Loucy (cell line): ENCODE results near the gene SPAG7.

ENCODE experiments used
- H2AFZ ChIP-seq: fragments of 200-600 bp; sonication (generic); 2 replicates; pipeline ENCODE4 v1.6.0; 2016; ENCODE audit warnings: antibody characterized with exemption, mild to moderate bottlenecking, low read length, moderate library complexity
- H3F3A ChIP-seq: fragments of 200-600 bp; 2 replicates; pipeline ENCODE4 v1.6.0; 2016; ENCODE audit warnings: antibody characterized with exemption, low read depth, mild to moderate bottlenecking
- H3K27me3 ChIP-seq: fragments of 200-600 bp; sonication (generic); 2 replicates; pipeline ENCODE4 v1.6.1; 2014; ENCODE audit warnings: low read length, mild to moderate bottlenecking; ENCODE audit not compliant: insufficient read depth, poor library complexity, severe bottlenecking
- H3K36me3 ChIP-seq: fragments of 200-600 bp; sonication (generic); 2 replicates; pipeline ENCODE4 v1.6.1; 2016; ENCODE audit warnings: low read length; ENCODE audit not compliant: insufficient read depth
- H3K4me1 ChIP-seq: fragments of 200-600 bp; sonication (generic); 2 replicates; pipeline ENCODE4 v1.5.1; 2014; ENCODE audit warnings: low read length, mild to moderate bottlenecking; ENCODE audit not compliant: insufficient read depth, poor library complexity, severe bottlenecking
- H3K4me2 ChIP-seq: fragments of 200-600 bp; sonication (generic); 2 replicates; pipeline ENCODE4 v1.6.0; 2014; ENCODE audit warnings: antibody characterized with exemption, low read length, low read depth, mild to moderate bottlenecking; ENCODE audit not compliant: poor library complexity, severe bottlenecking
- H3K4me3 ChIP-seq: fragments of 200-600 bp; sonication (generic); 2 replicates; pipeline ENCODE4 v1.5.1; 2014; ENCODE audit warnings: low read length, mild to moderate bottlenecking, mixed read lengths; ENCODE audit not compliant: poor library complexity, severe bottlenecking
- H3K79me2 ChIP-seq: fragments of 200-600 bp; sonication (generic); 2 replicates; pipeline ENCODE4 v1.6.1; 2014; ENCODE audit warnings: low read length; ENCODE audit not compliant: insufficient read depth
- H3K9ac ChIP-seq: fragments of 200-600 bp; sonication (generic); 2 replicates; pipeline ENCODE4 v1.6.0; 2014; ENCODE audit warnings: mild to moderate bottlenecking, low read depth, low read length, moderate library complexity; ENCODE audit not compliant: poor library complexity, severe bottlenecking
- H3K9me2 ChIP-seq: fragments of 200-600 bp; sonication (generic); replicated peaks from 2 replicates; pipeline ENCODE4 v1.6.1; 2016; ENCODE audit warnings: low read depth, low read length, mixed read lengths
- H3K9me3 ChIP-seq: fragments of 200-600 bp; sonication (generic); 2 replicates; pipeline ENCODE4 v1.6.1; 2014; ENCODE audit warnings: mild to moderate bottlenecking, antibody characterized with exemption, low read length, low read depth; ENCODE audit not compliant: insufficient read depth
- H4K20me1 ChIP-seq: fragments of 200-600 bp; sonication (generic); 2 replicates; pipeline ENCODE4 v1.6.0; 2014; ENCODE audit warnings: antibody characterized with exemption, low read length, mild to moderate bottlenecking; ENCODE audit not compliant: insufficient read depth, poor library complexity, severe bottlenecking
- EZH2phosphoT487 ChIP-seq: fragments of 200-600 bp; IDR thresholded peaks from 2 replicates; pipeline ENCODE4 v1.6.1; 2018; ENCODE audit warnings: antibody characterized with exemption, mild to moderate bottlenecking, moderate library complexity, borderline replicate concordance
- TF ChIP-seq, protein P1 (sequence below): fragments of 200-600 bp; sonication (generic); conservative IDR thresholded peaks from 2 replicates; pipeline ENCODE4 v1.5.1; 2014; ENCODE audit warnings: mild to moderate bottlenecking, antibody characterized with exemption, low read length

The SPAG7 gene, protein sequence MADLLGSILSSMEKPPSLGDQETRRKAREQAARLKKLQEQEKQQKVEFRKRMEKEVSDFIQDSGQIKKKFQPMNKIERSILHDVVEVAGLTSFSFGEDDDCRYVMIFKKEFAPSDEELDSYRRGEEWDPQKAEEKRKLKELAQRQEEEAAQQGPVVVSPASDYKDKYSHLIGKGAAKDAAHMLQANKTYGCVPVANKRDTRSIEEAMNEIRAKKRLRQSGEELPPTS

GRCh38 chr17:4967539-4968485, at the start of gene SPAG7:
Gene SPAG7, minus strand, starts transcription at chr17:4967817. Its CDS starts 13 bp downstream, at chr17:4967804.
- no peaks in the 10 kb centered on the region for H3F3A ChIP-seq
- peak within 1 kb of the TSS; percentile 99 for H2AFZ ChIP-seq

DNA sequence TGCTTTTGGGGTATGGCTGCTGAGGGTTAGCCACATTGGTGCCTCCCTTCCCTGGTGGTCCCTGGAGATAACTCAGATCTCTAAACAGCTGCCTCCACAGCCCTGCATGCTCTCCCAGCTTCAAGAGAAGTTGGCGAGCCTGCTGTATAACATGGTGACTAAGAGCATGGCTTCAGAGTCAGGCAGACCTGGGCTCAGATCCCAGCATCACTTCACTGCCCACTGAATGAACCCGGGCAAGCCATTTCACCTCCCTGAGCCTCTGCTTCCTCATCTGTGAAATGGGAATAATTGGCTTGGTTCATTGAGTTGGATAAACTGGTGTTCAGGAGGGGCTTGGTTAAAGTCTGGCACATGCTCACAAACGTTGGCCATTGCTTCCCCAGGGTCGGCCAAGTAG, 46.7 kb upstream of the SPAG7 start:
- 0 out of 2 replicates have a peak, but pooled peaks cover 4% of the 10 kb centered on the region for H3K36me3 ChIP-seq

More at GRCh38 chr17:4967539-4968485, at the start of gene SPAG7:
- no peaks in the 10 kb centered on the region for H3K9me2 ChIP-seq
- H3K9ac ChIP-seq: peak within 1 kb of the TSS; percentile 100
- H3K27me3 ChIP-seq: no peaks in the 10 kb centered on the region
- H3K9me3 ChIP-seq: no peaks in the 10 kb centered on the region
- peak within 1 kb of the TSS; percentile 100 for H3K4me3 ChIP-seq
- peak within 1 kb of the TSS; percentile 100 for H3K4me2 ChIP-seq
- TF ChIP-seq EZH2phosphoT487: no peak
- TF ChIP-seq, protein P1, sequence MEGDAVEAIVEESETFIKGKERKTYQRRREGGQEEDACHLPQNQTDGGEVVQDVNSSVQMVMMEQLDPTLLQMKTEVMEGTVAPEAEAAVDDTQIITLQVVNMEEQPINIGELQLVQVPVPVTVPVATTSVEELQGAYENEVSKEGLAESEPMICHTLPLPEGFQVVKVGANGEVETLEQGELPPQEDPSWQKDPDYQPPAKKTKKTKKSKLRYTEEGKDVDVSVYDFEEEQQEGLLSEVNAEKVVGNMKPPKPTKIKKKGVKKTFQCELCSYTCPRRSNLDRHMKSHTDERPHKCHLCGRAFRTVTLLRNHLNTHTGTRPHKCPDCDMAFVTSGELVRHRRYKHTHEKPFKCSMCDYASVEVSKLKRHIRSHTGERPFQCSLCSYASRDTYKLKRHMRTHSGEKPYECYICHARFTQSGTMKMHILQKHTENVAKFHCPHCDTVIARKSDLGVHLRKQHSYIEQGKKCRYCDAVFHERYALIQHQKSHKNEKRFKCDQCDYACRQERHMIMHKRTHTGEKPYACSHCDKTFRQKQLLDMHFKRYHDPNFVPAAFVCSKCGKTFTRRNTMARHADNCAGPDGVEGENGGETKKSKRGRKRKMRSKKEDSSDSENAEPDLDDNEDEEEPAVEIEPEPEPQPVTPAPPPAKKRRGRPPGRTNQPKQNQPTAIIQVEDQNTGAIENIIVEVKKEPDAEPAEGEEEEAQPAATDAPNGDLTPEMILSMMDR: peak; percentile 26; the same call in 1 of the 2 replicates
- peaks cover 35% of the 10 kb centered on the region for H3K79me2 ChIP-seq
- H3K36me3 ChIP-seq: no peaks in the 10 kb centered on the region
- no peaks in the 10 kb centered on the region for H4K20me1 ChIP-seq
- H3K4me1 ChIP-seq: peaks cover 27% of the 10 kb centered on the region

GRCh38 chr17:5011928-5012327, 44.3 kb upstream of the SPAG7 start:
- H3K79me2 ChIP-seq: no peaks in the 10 kb centered on the region
- H3K36me3 ChIP-seq: peaks cover 8% of the 10 kb centered on the region; the same call in 1 of the 2 replicates
- H3K9me2 ChIP-seq: no peaks in the 10 kb centered on the region
- no peaks in the 10 kb centered on the region for H3F3A ChIP-seq
- no peaks in the 10 kb centered on the region for H3K4me1 ChIP-seq
- TF ChIP-seq, protein P1: no peak
- TF ChIP-seq EZH2phosphoT487: no peak
- H3K4me3 ChIP-seq: no peak overlapping the region
- no peak overlapping the region for H3K4me2 ChIP-seq
- no peaks in the 10 kb centered on the region for H3K27me3 ChIP-seq
- H2AFZ ChIP-seq: no peak overlapping the region
- H3K9ac ChIP-seq: no peak overlapping the region
- no peaks in the 10 kb centered on the region for H4K20me1 ChIP-seq
- no peaks in the 10 kb centered on the region for H3K9me3 ChIP-seq

More for the DNA sequence above, 46.7 kb upstream of the SPAG7 start:
- no peaks in the 10 kb centered on the region for H3K9me3 ChIP-seq
- no peaks in the 10 kb centered on the region for H3K4me1 ChIP-seq
- H3K4me3 ChIP-seq: no peak overlapping the region
- H3K9me2 ChIP-seq: no peaks in the 10 kb centered on the region
- H3K27me3 ChIP-seq: no peaks in the 10 kb centered on the region
- no peaks in the 10 kb centered on the region for H3K79me2 ChIP-seq
- TF ChIP-seq, protein P1: no peak
- no peak for TF ChIP-seq EZH2phosphoT487
- H3K4me2 ChIP-seq: no peak overlapping the region
- no peak overlapping the region for H3K9ac ChIP-seq
- no peak overlapping the region for H2AFZ ChIP-seq
- no peaks in the 10 kb centered on the region for H4K20me1 ChIP-seq
- H3F3A ChIP-seq: no peaks in the 10 kb centered on the region
